ENCODE measurements around the gene SPR. TPM values are rescaled to one million over a fixed set of nuclear protein-coding genes. Genes with fewer than 3 reads are reported as not detected.
A peak's percentile ranks its signal among the peaks of the same experiment; 100 is the strongest.

Gene SPR
- total and polyA plus RNA-seq, 2 of the 13 experiments (the other 11 are each of a cell fraction or from before 2014, with no cell fraction given) = 34.0 to 96.0 TPM

- H3K9me3 ChIP-seq (ENCODE audit: low read length) = no peaks in the 10 kb centered on the region
- H3K27ac ChIP-seq (ENCODE audit: extremely low read length, insufficient read depth, low read length) = peak overlapping the region; percentile 69
- H2AFZ ChIP-seq (ENCODE audit: low read length) = peak overlapping the region; percentile 30
- H3K9ac ChIP-seq (ENCODE audit: insufficient read depth, low read depth, low read length) = peak overlapping the region; percentile 72; the same call in 1 of the 2 replicates
- intact Hi-C loops (cut with micrococcal nuclease; ENCODE audit: unreplicated experiment) (loop anchor here (1.0 kb wide), 1 partner anchor 31 kb away; the partner anchor contains the start of gene EMX1), in situ Hi-C loops (cut with HindIII; ENCODE audit: extremely low pct_ligation_motif_present, low pct_unique_long_range_greater_than_20kb) (no loop called here)
- H3K4me1 ChIP-seq (ENCODE audit: insufficient read depth, low read length) = peaks cover 37% of the 10 kb centered on the region
- 23% methylated on average over 7 of the region's 7 CpGs for WGBS (ENCODE audit: low lambda C conversion rate)
- FAIRE-seq (no peak), DNase-seq (ENCODE audit: low spot score) (no peak), ATAC-seq (no peak)
- H3K4me3 ChIP-seq (replicated peaks in 1 of 3; ENCODE audit: insufficient read depth in 1 of 3, low read depth in 2 of 3, low read length in 3 of 3) = peak overlapping the region; percentile 66 to 79 (median 70)
- H4K20me1 ChIP-seq (ENCODE audit: insufficient read depth, low read length) = peaks cover 16% of the 10 kb centered on the region
- ChIA-PET POLR2A (interaction anchor here (0.6 to 2.2 kb wide), 5 partner anchors 9 to 1819 kb away, joined by 3 to 13 read pairs (median 4); partner anchors contain the start of genes EMX1 and NAGK), CTCF (ENCODE audit: low intra/inter-chr PET ratio, low total read pairs) (interaction anchor here (1.1 to 3.3 kb wide), 3 partner anchors 24 to 116 kb away, joined by 3 to 14 read pairs (median 13); partner anchors contain the start of gene EMX1)
- TSS peak; percentile 57 for BruUV-seq (replicated peaks)
- H3K4me2 ChIP-seq (ENCODE audit: low read depth, low read length) = peak overlapping the region; percentile 97
- peaks cover 4 to 12% of the 10 kb centered on the region in 2 experiments; a peak in 4 of 5 replicates for H3K36me3 ChIP-seq (replicated peaks in 1 of 2; ENCODE audit: control insufficient read depth in 1 of 2, insufficient read depth in 2 of 2, low read length in 2 of 2)
- peaks cover 4% of the 10 kb centered on the region for H3K79me2 ChIP-seq (ENCODE audit: insufficient read depth, low read length)
- H3K27me3 ChIP-seq (ENCODE audit: control insufficient read depth in 1 of 2, insufficient read depth in 2 of 2, low read length in 2 of 2) = no peaks in the 10 kb centered on the region; a peak in 1 of 5 replicates
- TF ChIP-seq ZNF224 (CRISPR knock-in tag; IDR thresholded peaks at IDR 0.05) = 0 out of 2 replicates have a peak, but pooled peaks have one; percentile 46
- TF ChIP-seq MIER2 (CRISPR knock-in tag; IDR thresholded peaks at IDR 0.05) = peak; percentile 75
- no peak for TF ChIP-seq ZNF646 (CRISPR knock-in tag; IDR thresholded peaks at IDR 0.05)
- 0 out of 2 replicates have a peak, but pooled peaks have one; percentile 27 for TF ChIP-seq ZNF644 (CRISPR knock-in tag; IDR thresholded peaks at IDR 0.05; ENCODE audit: low read depth)
- TF ChIP-seq U2AF2 (IDR thresholded peaks at IDR 0.05; ENCODE audit: low read depth, low read length) = no peak
- no peak for TF ChIP-seq TRIM22 (IDR thresholded peaks at IDR 0.05)
- TF ChIP-seq ZNF530 (CRISPR knock-in tag; IDR thresholded peaks at IDR 0.05; ENCODE audit: low read depth) = 0 out of 2 replicates have a peak, but pooled peaks have one; percentile 29
- no peak for TF ChIP-seq ARID4A (CRISPR knock-in tag; IDR thresholded peaks at IDR 0.05; ENCODE audit: borderline replicate concordance)
- TF ChIP-seq CEBPG (CRISPR knock-in tag; IDR thresholded peaks at IDR 0.05) = peak; percentile 97
- no peak for TF ChIP-seq ZNF597 (CRISPR knock-in tag; IDR thresholded peaks at IDR 0.05)
These were observed 640 bp upstream of the SPR start for GRCh38 chr2:72886505-72887031.
